Inflammatory macrophage treated with lipopolysaccharide for 4 hours (primary cell): ENCODE results near the gene ITPR2.
"Not testable (repeated sequence)": the region's sequence is repeated elsewhere in the genome, so short reads cannot be mapped to it uniquely, and the experiment has no call there.

Experiments used
- DNase-seq: peaks from one replicate; pipeline ENCODE4 v3.0.0-alpha.2; 2020

Gene ITPR2

GRCh38 chr12:26327975-26328644, 504.9 kb downstream of the ITPR2 start:
- peak; percentile 78 for DNase-seq

- DNase-seq: no peak
These were observed 509.3 kb downstream of the ITPR2 start for GRCh38 chr12:26323673-26324072.

GRCh38 chr12:26319511-26319910, 513.5 kb downstream of the ITPR2 start:
- peak; percentile 85 for DNase-seq

GRCh38 chr12:26318661-26319068, 514.3 kb downstream of the ITPR2 start:
- peak; percentile 86 for DNase-seq

GRCh38 chr12:26317942-26318575, 514.9 kb downstream of the ITPR2 start:
- DNase-seq: peak; percentile 65

GRCh38 chr12:26314103-26314502, 518.9 kb downstream of the ITPR2 start:
- DNase-seq: not testable (repeated sequence)

GRCh38 chr12:26310489-26310888, 522.5 kb downstream of the ITPR2 start:
- DNase-seq: not testable (repeated sequence)

GRCh38 chr12:26309634-26310033, 523.4 kb downstream of the ITPR2 start:
- no peak for DNase-seq

GRCh38 chr12:26304273-26304672, 528.7 kb downstream of the ITPR2 start:
- no peak for DNase-seq

- DNase-seq: no peak
These were observed 529.6 kb downstream of the ITPR2 start for GRCh38 chr12:26303418-26303817.

GRCh38 chr12:26302776-26303175, 530.2 kb downstream of the ITPR2 start:
- peak; percentile 58 for DNase-seq

GRCh38 chr12:26299751-26300150, 533.2 kb downstream of the ITPR2 start:
- no peak for DNase-seq

GRCh38 chr12:26298785-26299621, 534.0 kb downstream of the ITPR2 start:
- peak; percentile 98 for DNase-seq

- DNase-seq: peak; percentile 86
These were observed 535.5 kb downstream of the ITPR2 start for GRCh38 chr12:26297396-26298070.

GRCh38 chr12:26295001-26295400, 538.0 kb downstream of the ITPR2 start:
- DNase-seq: no peak

GRCh38 chr12:26293612-26294011, 539.4 kb downstream of the ITPR2 start:
- no peak for DNase-seq

- no peak for DNase-seq
These were observed 540.4 kb downstream of the ITPR2 start for GRCh38 chr12:26292596-26292995.

GRCh38 chr12:26290565-26290964, 542.4 kb downstream of the ITPR2 start:
- no peak for DNase-seq

- DNase-seq: no peak
These were observed 545.2 kb downstream of the ITPR2 start for GRCh38 chr12:26287671-26288381.
